ENCODE results near the gene DCAF7.

DCAF7 gene, protein sequence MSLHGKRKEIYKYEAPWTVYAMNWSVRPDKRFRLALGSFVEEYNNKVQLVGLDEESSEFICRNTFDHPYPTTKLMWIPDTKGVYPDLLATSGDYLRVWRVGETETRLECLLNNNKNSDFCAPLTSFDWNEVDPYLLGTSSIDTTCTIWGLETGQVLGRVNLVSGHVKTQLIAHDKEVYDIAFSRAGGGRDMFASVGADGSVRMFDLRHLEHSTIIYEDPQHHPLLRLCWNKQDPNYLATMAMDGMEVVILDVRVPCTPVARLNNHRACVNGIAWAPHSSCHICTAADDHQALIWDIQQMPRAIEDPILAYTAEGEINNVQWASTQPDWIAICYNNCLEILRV

DNA sequence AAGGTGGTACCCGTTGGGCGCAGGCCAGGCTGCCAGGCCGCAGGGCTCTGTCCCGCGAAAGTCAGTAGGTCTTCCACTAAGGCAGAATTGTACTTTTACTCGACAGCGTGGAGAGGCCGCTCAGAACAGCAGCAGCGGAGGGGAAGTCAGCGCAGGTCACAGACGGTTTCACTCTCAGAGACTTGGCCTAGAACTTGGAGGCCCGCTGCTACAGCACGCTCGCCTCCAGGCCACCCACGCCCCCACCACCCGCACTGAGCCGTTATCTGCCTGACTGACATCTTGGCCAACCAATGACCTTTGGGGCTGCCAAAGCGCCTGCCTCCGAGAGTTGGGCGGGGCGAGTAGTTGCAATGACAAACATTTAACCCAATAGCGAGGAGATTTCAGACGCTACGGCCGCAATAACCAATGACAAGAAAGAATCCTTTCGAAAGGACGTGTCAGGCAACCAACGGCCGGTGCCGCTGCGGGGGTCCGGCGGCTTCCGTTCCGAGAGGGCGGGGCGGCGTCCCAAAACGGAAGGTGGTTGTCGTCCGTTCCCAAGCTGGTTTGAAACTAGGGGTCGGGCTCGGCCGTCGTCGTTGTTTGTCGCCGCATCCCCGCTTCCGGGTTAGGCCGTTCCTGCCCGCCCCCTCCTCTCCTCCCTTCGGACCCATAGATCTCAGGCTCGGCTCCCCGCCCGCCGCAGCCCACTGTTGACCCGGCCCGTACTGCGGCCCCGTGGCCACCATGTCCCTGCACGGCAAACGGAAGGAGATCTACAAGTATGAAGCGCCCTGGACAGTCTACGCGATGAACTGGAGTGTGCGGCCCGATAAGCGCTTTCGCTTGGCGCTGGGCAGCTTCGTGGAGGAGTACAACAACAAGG is at the start of gene DCAF7:
TSS of gene DCAF7 (plus strand) at position 532 of the 871 bp plus-strand sequence. CDS start at position 733, 201 bp downstream.
- peak; percentile 99 for DNase-seq (ENCODE audit: low spot score)
- TF ChIP-seq, protein P1, sequence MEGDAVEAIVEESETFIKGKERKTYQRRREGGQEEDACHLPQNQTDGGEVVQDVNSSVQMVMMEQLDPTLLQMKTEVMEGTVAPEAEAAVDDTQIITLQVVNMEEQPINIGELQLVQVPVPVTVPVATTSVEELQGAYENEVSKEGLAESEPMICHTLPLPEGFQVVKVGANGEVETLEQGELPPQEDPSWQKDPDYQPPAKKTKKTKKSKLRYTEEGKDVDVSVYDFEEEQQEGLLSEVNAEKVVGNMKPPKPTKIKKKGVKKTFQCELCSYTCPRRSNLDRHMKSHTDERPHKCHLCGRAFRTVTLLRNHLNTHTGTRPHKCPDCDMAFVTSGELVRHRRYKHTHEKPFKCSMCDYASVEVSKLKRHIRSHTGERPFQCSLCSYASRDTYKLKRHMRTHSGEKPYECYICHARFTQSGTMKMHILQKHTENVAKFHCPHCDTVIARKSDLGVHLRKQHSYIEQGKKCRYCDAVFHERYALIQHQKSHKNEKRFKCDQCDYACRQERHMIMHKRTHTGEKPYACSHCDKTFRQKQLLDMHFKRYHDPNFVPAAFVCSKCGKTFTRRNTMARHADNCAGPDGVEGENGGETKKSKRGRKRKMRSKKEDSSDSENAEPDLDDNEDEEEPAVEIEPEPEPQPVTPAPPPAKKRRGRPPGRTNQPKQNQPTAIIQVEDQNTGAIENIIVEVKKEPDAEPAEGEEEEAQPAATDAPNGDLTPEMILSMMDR (IDR thresholded peaks at IDR 0.05; ENCODE audit: borderline replicate concordance, control extremely low read depth, extremely low read depth, insufficient read depth, missing control alignments) = peak; percentile 13
- in situ Hi-C loops (cut with MboI; ENCODE audit: low sequenced_read_pairs, unreplicated experiment) = no loop called here

DNA sequence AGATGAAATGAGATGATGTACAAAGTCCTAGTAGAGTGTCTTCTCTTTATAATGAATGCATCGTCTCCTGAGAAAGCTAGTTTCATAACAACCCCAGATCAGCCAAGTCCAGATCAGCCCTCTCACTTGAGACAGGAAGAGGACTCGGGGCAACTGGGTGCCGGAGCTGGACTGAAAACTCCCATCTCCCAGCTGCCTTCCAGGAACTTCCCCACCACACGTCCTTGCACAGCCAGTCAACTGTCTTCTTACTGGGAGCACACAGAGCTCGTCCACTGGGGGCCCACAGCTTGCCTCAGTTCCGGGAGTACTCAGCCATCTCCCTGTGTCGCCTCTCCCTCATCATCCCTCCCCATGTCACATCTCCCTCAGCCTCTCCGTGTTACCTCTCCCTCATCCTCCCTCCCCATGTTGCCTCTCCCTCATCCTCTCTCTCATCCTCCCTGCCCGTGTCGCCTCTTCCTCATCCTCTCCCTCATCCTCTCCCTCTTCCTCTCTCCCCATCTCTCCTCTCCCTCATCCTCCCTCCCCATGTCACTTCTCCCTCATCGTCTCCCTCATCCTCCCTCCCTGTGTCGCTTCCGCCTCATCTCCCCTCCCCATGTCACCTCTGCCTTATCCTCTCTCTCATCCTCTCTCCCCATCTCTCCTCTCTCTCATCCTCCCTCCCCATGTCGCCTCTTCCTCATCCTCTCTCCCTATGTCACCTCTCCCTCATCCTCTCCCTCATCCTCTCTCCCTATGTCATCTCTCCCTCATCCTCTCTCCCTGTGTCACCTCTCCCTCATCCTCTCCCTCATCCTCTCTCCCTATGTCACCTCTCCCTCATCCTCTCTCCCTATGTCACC is 49.5 kb upstream of the DCAF7 start:
- no peak for DNase-seq (ENCODE audit: low spot score)
- in situ Hi-C loops (cut with MboI; ENCODE audit: low sequenced_read_pairs, unreplicated experiment) = no loop called here
- TF ChIP-seq, protein P1 (IDR thresholded peaks at IDR 0.05; ENCODE audit: borderline replicate concordance, control extremely low read depth, extremely low read depth, insufficient read depth, missing control alignments) = no peak

DNA sequence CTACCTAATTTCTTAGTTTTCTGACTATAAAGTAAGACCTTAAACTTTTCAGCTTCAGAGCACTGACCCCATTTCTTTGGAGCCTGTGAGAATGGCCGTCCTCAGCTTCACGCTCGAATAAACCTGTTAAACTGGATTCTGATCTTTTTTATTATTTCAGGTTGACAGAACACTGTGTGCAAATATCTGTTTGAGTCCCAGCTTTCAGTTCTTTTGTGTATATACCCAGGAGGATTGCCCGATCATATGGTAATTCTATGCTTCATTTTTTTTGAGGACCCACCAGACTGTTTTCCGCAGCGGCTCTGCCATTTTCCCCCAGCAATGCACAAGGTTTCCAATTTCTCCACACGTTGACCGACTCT is 47.0 kb upstream of the DCAF7 start:
- TF ChIP-seq, protein P1 (IDR thresholded peaks at IDR 0.05; ENCODE audit: borderline replicate concordance, control extremely low read depth, extremely low read depth, insufficient read depth, missing control alignments) = no peak
- no peak for DNase-seq (ENCODE audit: low spot score)
- in situ Hi-C loops (cut with MboI; ENCODE audit: low sequenced_read_pairs, unreplicated experiment) = no loop called here

DNA sequence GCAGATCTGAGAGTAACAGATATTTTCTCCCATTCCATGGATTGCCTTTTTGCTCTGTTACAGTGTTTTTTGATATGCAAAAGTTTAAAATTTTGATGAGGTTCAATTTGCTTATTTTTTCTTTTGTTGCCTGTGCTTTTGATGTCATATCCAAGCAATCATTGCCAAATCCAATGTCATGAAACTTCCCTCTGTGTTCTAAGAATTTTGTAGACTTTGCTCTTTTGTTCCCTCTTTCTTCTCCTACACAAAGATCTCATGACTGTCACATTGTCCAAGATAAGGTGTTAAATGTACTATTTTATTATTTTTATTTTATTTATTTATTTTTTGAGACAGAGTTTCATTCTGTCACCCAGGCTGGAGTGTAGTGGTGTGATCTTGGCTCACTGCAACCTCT is 46.0 kb upstream of the DCAF7 start:
- DNase-seq (ENCODE audit: low spot score) = no peak
- in situ Hi-C loops (cut with MboI; ENCODE audit: low sequenced_read_pairs, unreplicated experiment) = no loop called here
- TF ChIP-seq, protein P1 (IDR thresholded peaks at IDR 0.05; ENCODE audit: borderline replicate concordance, control extremely low read depth, extremely low read depth, insufficient read depth, missing control alignments) = no peak

DNA sequence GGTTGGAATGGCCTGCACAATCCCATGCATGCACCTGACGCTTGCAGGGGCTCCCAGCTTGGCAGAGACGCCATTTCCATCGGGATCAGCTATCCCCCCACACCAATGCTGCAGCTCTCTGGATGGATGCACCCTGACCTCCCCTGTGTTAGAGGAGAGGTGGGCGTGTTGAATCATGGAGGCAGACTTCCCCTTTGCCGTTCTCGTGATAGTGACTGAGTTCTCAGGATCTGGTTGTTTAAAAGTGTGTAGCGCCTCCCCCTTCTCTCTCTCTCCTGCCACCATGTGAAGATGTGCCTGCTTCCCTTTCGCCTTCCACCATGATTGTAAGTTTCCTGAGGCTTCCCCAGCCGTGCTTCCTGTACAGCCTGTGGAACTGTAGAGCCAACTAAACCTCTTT is 44.9 kb upstream of the DCAF7 start:
- in situ Hi-C loops (cut with MboI; ENCODE audit: low sequenced_read_pairs, unreplicated experiment) = no loop called here
- DNase-seq (ENCODE audit: low spot score) = no peak
- TF ChIP-seq, protein P1 (IDR thresholded peaks at IDR 0.05; ENCODE audit: borderline replicate concordance, control extremely low read depth, extremely low read depth, insufficient read depth, missing control alignments) = no peak

DNA sequence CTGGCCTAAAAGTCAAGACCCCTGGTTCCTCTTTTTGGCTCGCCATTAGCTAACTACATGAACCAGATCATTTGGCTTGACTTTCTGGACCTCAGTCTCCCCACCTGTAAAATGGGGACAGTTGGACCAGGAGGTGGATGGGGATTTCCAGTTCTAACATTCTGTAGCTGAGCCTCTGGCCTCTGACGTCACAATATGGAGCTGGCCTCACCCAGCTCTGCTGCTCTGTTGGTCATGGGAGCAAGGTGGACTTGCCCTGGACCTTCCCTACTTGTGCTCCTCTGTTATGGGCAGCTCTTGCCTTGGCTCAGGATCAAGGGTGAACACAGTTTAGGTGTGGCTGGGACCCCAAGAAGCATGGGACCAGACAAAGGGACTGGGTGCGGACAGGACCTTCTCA is 43.6 kb upstream of the DCAF7 start:
- in situ Hi-C loops (cut with MboI; ENCODE audit: low sequenced_read_pairs, unreplicated experiment) = no loop called here
- TF ChIP-seq, protein P1 (IDR thresholded peaks at IDR 0.05; ENCODE audit: borderline replicate concordance, control extremely low read depth, extremely low read depth, insufficient read depth, missing control alignments) = no peak
- no peak for DNase-seq (ENCODE audit: low spot score)
